WTC11 (cell line): Measurements from ENCODE around the gene PPP1R10. TPM values are rescaled to one million over a fixed set of nuclear protein-coding genes. Genes with fewer than 3 reads are reported as not detected.

ENCODE experiments used
- ATF6 ChIP-seq: sonication (generic); formaldehyde crosslinking; IDR thresholded peaks from 2 replicates; pipeline ENCODE4 v1.8.1; 2023; ENCODE audit warnings: mild to moderate bottlenecking, missing genetic modification reagents
- EMX1 ChIP-seq: fragments of 250-450 bp; sonication (Bioruptor Pico); IDR thresholded peaks from 2 replicates; pipeline ENCODE4 v1.8.0; 2021; ENCODE audit warnings: mild to moderate bottlenecking
- ETV6 ChIP-seq: sonication (generic); formaldehyde crosslinking; IDR thresholded peaks from 2 replicates; pipeline ENCODE4 v1.8.1; 2022; ENCODE audit warnings: mild to moderate bottlenecking, missing genetic modification reagents
- FOXK1 ChIP-seq: sonication (generic); formaldehyde crosslinking; IDR thresholded peaks from 2 replicates; pipeline ENCODE4 v1.8.0; 2022; ENCODE audit warnings: mild to moderate bottlenecking, moderate library complexity, missing genetic modification reagents
- FOXP4 ChIP-seq: sonication (generic); formaldehyde crosslinking; IDR thresholded peaks from 2 replicates; pipeline ENCODE4 v1.8.0; 2022; ENCODE audit warnings: mild to moderate bottlenecking, missing genetic modification reagents
- GABPB1 ChIP-seq: sonication (generic); formaldehyde crosslinking; IDR thresholded peaks from 2 replicates; pipeline ENCODE4 v1.8.1; 2023; ENCODE audit warnings: mild to moderate bottlenecking, missing genetic modification reagents
- GRHL2 ChIP-seq: fragments of 250-450 bp; sonication (Bioruptor Pico); IDR thresholded peaks from 2 replicates; pipeline ENCODE4 v1.8.0; 2022; ENCODE audit warnings: mild to moderate bottlenecking, moderate library complexity; ENCODE audit not compliant: insufficient replicate concordance, severe bottlenecking
- NFYB ChIP-seq: sonication (generic); formaldehyde crosslinking; conservative IDR thresholded peaks from 2 replicates; pipeline ENCODE4 v1.8.0; 2022; ENCODE audit warnings: low read depth, missing genetic modification reagents
- NR3C1 ChIP-seq: sonication (generic); formaldehyde crosslinking; conservative IDR thresholded peaks from 2 replicates; pipeline ENCODE4 v1.8.1; 2023; ENCODE audit warnings: low read depth, mild to moderate bottlenecking, missing genetic modification reagents
- SMAD3 ChIP-seq: sonication (generic); formaldehyde crosslinking; IDR thresholded peaks from 2 replicates; pipeline ENCODE4 v1.8.0; 2022; ENCODE audit warnings: missing genetic modification reagents, mild to moderate bottlenecking, borderline replicate concordance
- SP1 ChIP-seq: sonication (generic); formaldehyde crosslinking; conservative IDR thresholded peaks from 2 replicates; pipeline ENCODE4 v1.8.1; 2022; ENCODE audit warnings: missing genetic modification reagents
- ZNF281 ChIP-seq: sonication (generic); formaldehyde crosslinking; IDR thresholded peaks from 2 replicates; pipeline ENCODE4 v1.8.0; 2023; ENCODE audit warnings: mild to moderate bottlenecking, missing genetic modification reagents
- ZNF423 ChIP-seq: fragments of 250-450 bp; sonication (Bioruptor Pico); IDR thresholded peaks from 2 replicates; pipeline ENCODE4 v2.1.2; 2022; ENCODE audit warnings: mild to moderate bottlenecking, moderate library complexity
- ZNF425 ChIP-seq: fragments of 250-450 bp; sonication (Bioruptor Pico); conservative IDR thresholded peaks from 2 replicates; pipeline ENCODE4 v1.9.0; 2021; ENCODE audit warnings: mild to moderate bottlenecking
- ZNF671 ChIP-seq: fragments of 250-450 bp; sonication (Bioruptor Pico); IDR thresholded peaks from 2 replicates; pipeline ENCODE4 v1.8.0; 2021; ENCODE audit warnings: mild to moderate bottlenecking
- total RNA-seq: library from RNA; stranded (reverse); gene quantifications from 3 replicates; pipeline ENCODE4 v1.2.3, GENCODE V29; 2021
- TF ChIP-seq, protein P1 (sequence below): sonication (generic); formaldehyde crosslinking; IDR thresholded peaks from 2 replicates; pipeline ENCODE4 v1.8.0; 2022; ENCODE audit warnings: missing genetic modification reagents
- TF ChIP-seq, protein P2 (sequence below): sonication (generic); formaldehyde crosslinking; IDR thresholded peaks from 2 replicates; pipeline ENCODE4 v1.8.1; 2023; ENCODE audit warnings: mild to moderate bottlenecking, missing genetic modification reagents, moderate library complexity
- TF ChIP-seq, protein P3 (sequence below): sonication (generic); formaldehyde crosslinking; IDR thresholded peaks from 2 replicates; pipeline ENCODE4 v1.8.0; 2023; ENCODE audit warnings: missing genetic modification reagents, mild to moderate bottlenecking, borderline replicate concordance

Gene PPP1R10
- total RNA-seq, 1 experiment from 2014 or later = 83.1 TPM

GRCh38 chr6:30615958-30616810 lies 859 bp downstream of the PPP1R10 start (continued):
- TF ChIP-seq, protein P1, sequence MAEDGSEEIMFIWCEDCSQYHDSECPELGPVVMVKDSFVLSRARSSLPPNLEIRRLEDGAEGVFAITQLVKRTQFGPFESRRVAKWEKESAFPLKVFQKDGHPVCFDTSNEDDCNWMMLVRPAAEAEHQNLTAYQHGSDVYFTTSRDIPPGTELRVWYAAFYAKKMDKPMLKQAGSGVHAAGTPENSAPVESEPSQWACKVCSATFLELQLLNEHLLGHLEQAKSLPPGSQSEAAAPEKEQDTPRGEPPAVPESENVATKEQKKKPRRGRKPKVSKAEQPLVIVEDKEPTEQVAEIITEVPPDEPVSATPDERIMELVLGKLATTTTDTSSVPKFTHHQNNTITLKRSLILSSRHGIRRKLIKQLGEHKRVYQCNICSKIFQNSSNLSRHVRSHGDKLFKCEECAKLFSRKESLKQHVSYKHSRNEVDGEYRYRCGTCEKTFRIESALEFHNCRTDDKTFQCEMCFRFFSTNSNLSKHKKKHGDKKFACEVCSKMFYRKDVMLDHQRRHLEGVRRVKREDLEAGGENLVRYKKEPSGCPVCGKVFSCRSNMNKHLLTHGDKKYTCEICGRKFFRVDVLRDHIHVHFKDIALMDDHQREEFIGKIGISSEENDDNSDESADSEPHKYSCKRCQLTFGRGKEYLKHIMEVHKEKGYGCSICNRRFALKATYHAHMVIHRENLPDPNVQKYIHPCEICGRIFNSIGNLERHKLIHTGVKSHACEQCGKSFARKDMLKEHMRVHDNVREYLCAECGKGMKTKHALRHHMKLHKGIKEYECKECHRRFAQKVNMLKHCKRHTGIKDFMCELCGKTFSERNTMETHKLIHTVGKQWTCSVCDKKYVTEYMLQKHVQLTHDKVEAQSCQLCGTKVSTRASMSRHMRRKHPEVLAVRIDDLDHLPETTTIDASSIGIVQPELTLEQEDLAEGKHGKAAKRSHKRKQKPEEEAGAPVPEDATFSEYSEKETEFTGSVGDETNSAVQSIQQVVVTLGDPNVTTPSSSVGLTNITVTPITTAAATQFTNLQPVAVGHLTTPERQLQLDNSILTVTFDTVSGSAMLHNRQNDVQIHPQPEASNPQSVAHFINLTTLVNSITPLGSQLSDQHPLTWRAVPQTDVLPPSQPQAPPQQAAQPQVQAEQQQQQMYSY (CRISPR knock-in tag) = no peak
- TF ChIP-seq FOXP4 (CRISPR knock-in tag) (no peak), NFYB (CRISPR knock-in tag) (no peak), ZNF425 (CRISPR knock-in tag) (peak; percentile 10; the same call in 1 of the 2 replicates), NR3C1 (CRISPR knock-in tag) (no peak), SP1 (CRISPR knock-in tag) (no peak), SMAD3 (CRISPR knock-in tag) (no peak), EMX1 (CRISPR knock-in tag) (no peak), GABPB1 (CRISPR knock-in tag) (peak; percentile 48; the same call in 1 of the 2 replicates), ZNF423 (CRISPR knock-in tag) (no peak), ETV6 (CRISPR knock-in tag) (0 out of 2 replicates have a peak, but pooled peaks have one; percentile 20), FOXK1 (no peak), GRHL2 (CRISPR knock-in tag) (no peak), ZNF671 (CRISPR knock-in tag) (peak; percentile 66; the same call in 1 of the 2 replicates), ZNF281 (CRISPR knock-in tag) (no peak), ATF6 (no peak)
- TF ChIP-seq, protein P2, sequence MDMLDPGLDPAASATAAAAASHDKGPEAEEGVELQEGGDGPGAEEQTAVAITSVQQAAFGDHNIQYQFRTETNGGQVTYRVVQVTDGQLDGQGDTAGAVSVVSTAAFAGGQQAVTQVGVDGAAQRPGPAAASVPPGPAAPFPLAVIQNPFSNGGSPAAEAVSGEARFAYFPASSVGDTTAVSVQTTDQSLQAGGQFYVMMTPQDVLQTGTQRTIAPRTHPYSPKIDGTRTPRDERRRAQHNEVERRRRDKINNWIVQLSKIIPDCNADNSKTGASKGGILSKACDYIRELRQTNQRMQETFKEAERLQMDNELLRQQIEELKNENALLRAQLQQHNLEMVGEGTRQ (CRISPR knock-in tag) = no peak
- TF ChIP-seq, protein P3, sequence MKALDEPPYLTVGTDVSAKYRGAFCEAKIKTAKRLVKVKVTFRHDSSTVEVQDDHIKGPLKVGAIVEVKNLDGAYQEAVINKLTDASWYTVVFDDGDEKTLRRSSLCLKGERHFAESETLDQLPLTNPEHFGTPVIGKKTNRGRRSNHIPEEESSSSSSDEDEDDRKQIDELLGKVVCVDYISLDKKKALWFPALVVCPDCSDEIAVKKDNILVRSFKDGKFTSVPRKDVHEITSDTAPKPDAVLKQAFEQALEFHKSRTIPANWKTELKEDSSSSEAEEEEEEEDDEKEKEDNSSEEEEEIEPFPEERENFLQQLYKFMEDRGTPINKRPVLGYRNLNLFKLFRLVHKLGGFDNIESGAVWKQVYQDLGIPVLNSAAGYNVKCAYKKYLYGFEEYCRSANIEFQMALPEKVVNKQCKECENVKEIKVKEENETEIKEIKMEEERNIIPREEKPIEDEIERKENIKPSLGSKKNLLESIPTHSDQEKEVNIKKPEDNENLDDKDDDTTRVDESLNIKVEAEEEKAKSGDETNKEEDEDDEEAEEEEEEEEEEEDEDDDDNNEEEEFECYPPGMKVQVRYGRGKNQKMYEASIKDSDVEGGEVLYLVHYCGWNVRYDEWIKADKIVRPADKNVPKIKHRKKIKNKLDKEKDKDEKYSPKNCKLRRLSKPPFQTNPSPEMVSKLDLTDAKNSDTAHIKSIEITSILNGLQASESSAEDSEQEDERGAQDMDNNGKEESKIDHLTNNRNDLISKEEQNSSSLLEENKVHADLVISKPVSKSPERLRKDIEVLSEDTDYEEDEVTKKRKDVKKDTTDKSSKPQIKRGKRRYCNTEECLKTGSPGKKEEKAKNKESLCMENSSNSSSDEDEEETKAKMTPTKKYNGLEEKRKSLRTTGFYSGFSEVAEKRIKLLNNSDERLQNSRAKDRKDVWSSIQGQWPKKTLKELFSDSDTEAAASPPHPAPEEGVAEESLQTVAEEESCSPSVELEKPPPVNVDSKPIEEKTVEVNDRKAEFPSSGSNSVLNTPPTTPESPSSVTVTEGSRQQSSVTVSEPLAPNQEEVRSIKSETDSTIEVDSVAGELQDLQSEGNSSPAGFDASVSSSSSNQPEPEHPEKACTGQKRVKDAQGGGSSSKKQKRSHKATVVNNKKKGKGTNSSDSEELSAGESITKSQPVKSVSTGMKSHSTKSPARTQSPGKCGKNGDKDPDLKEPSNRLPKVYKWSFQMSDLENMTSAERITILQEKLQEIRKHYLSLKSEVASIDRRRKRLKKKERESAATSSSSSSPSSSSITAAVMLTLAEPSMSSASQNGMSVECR (CRISPR knock-in tag) = 0 out of 2 replicates have a peak, but pooled peaks have one; percentile 26
